K562 (cell line): ENCODE data around the gene ETV7. TPM values are rescaled to one million over a fixed set of nuclear protein-coding genes. Genes with fewer than 3 reads are reported as not detected.

Experiments
- ATF1 ChIP-seq, 2 experiments: fragments of 450-650 bp in 1 of 2; IDR thresholded peaks; 2 replicates each; pipeline ENCODE4 v1.6.1; 2016; ENCODE audit warnings: missing compliant biosample characterization in 1 of 2, missing genetic modification characterization in 1 of 2
- CGGBP1 ChIP-seq: fragments of 250-450 bp; sonication (Bioruptor Pico); IDR thresholded peaks from 2 replicates; pipeline ENCODE4 v1.9.0; 2021; ENCODE audit warnings: mild to moderate bottlenecking
- CHD2 ChIP-seq: IDR thresholded peaks from 2 replicates; pipeline ENCODE4 v1.6.1; 2011; ENCODE audit warnings: low read depth, low read length
- CREB1 ChIP-seq, 2 experiments: sonication (generic) in 1 of 2; formaldehyde crosslinking in 1 of 2; IDR thresholded peaks; 2 replicates each; pipeline versions ENCODE4 v1.6.1 to v1.8.0; 2012 to 2022; ENCODE audit warnings: inconsistent platforms in 1 of 2, mild to moderate bottlenecking in 1 of 2, missing genetic modification reagents in 1 of 2, moderate library complexity in 1 of 2
- FOXK2 ChIP-seq, 2 experiments: fragments of 450-650 bp; IDR thresholded peaks in 1 of 2; conservative IDR thresholded peaks in 1 of 2; 2 replicates each; pipeline ENCODE4 v1.6.1; 2016; ENCODE audit warnings: low read depth in 2 of 2, mild to moderate bottlenecking in 1 of 2
- GABPA ChIP-seq: fragments of 200-800 bp; sonication (Bioruptor generic); conservative IDR thresholded peaks from 2 replicates; pipeline ENCODE4 v1.6.1; 2016; ENCODE audit warnings: low read depth, missing genetic modification characterization, missing compliant biosample characterization
- GTF2E2 ChIP-seq: fragments of 200-800 bp; sonication (Bioruptor generic); IDR thresholded peaks from 2 replicates; pipeline ENCODE4 v1.6.1; 2016; ENCODE audit warnings: missing genetic modification characterization, missing compliant biosample characterization
- HDAC2 ChIP-seq: fragments of 450-650 bp; IDR thresholded peaks from 2 replicates; pipeline ENCODE4 v1.6.1; 2016; ENCODE audit warnings: mild to moderate bottlenecking
- HMGN3 ChIP-seq: IDR thresholded peaks from 2 replicates; pipeline ENCODE4 v1.6.1; 2011; ENCODE audit warnings: borderline replicate concordance, low read depth, mild to moderate bottlenecking, mixed read lengths, low read length; ENCODE audit not compliant: insufficient read length; ENCODE audit errors: extremely low read depth
- ID3 ChIP-seq, 2 experiments: fragments of 250-450 bp in 1 of 2; fragments of 450-650 bp in 1 of 2; sonication (Bioruptor Pico) in 1 of 2; IDR thresholded peaks; 2 replicates each; pipeline versions ENCODE4 v1.6.1 to v1.8.0; 2016 to 2021; ENCODE audit warnings: mild to moderate bottlenecking in 2 of 2, moderate library complexity in 2 of 2, missing compliant biosample characterization in 1 of 2, missing genetic modification characterization in 1 of 2
- KLF13 ChIP-seq: fragments of 450-650 bp; IDR thresholded peaks from 2 replicates; pipeline ENCODE4 v1.6.1; 2016; ENCODE audit warnings: missing genetic modification characterization, low read depth, mild to moderate bottlenecking, missing compliant biosample characterization, moderate library complexity, borderline replicate concordance
- MLLT1 ChIP-seq, 2 experiments: fragments of 450-650 bp; IDR thresholded peaks; 2 replicates each; pipeline ENCODE4 v1.6.1; 2016
- SIRT6 ChIP-seq: IDR thresholded peaks from one replicate; pipeline ENCODE4 v1.6.1; 2012; ENCODE audit warnings: low read depth, mild to moderate bottlenecking, control low read depth, inconsistent platforms, low read length, moderate library complexity
- SMAD3 ChIP-seq: fragments of 450-650 bp; formaldehyde crosslinking; conservative IDR thresholded peaks from 2 replicates; pipeline ENCODE4 v1.4.0; 2020; ENCODE audit warnings: mild to moderate bottlenecking
- SMAD4 ChIP-seq: fragments of 250-450 bp; sonication (Bioruptor Pico); conservative IDR thresholded peaks from 2 replicates; pipeline ENCODE4 v1.8.0; 2021; ENCODE audit warnings: inconsistent platforms, mild to moderate bottlenecking, moderate library complexity
- SMARCA5 ChIP-seq: fragments of 450-650 bp; IDR thresholded peaks from 2 replicates; pipeline ENCODE4 v1.6.1; 2016
- YY1 ChIP-seq, 3 experiments: IDR thresholded peaks; 2 replicates each; pipeline ENCODE4 v1.6.1; 2011; ENCODE audit warnings: low read length in 2 of 3, mild to moderate bottlenecking in 2 of 3, moderate library complexity in 2 of 3, borderline replicate concordance in 1 of 3, control low read depth in 1 of 3, low read depth in 1 of 3; ENCODE audit not compliant: insufficient read depth in 3 of 3, insufficient replicate concordance in 2 of 3, control insufficient read depth in 1 of 3, insufficient read length in 1 of 3; ENCODE audit errors: extremely low read depth in 1 of 3
- ZBTB2 ChIP-seq: fragments of 450-650 bp; IDR thresholded peaks from 2 replicates; pipeline ENCODE4 v1.6.1; 2016; ENCODE audit warnings: antibody characterized with exemption
- ZNF133 ChIP-seq: fragments of 250-450 bp; sonication (Bioruptor Pico); IDR thresholded peaks from 2 replicates; pipeline ENCODE4 v1.4.0; 2020; ENCODE audit warnings: mild to moderate bottlenecking
- ZNF282 ChIP-seq: sonication (generic); formaldehyde crosslinking; IDR thresholded peaks from 2 replicates; pipeline ENCODE4 v1.8.1; 2023; ENCODE audit warnings: missing genetic modification reagents
- ZNF561 ChIP-seq: fragments of 450-650 bp; formaldehyde crosslinking; conservative IDR thresholded peaks from 2 replicates; pipeline ENCODE4 v1.4.0; 2020; ENCODE audit warnings: mild to moderate bottlenecking, moderate library complexity
- polyA plus RNA-seq, 8 experiments: library from polyadenylated mRNA; depleted of rRNA in 4 of 8; stranded (reverse) in 5 of 8; unstranded in 3 of 8; fragments of >200 nt; fragmentation: Nextera tagmentation in 2 of 8; fragmentation: Illumina TruSeq in 1 of 8; extraction: Ambion mirVana in 2 of 8; extraction: Trizol in 1 of 8; gene quantifications; 2 replicates each; pipeline versions ENCODE4 v1.2.1 to v1.2.3, GENCODE V29; 2011 to 2014; ENCODE audit warnings: inconsistent platforms in 1 of 8, missing spikeins in 1 of 8
- total RNA-seq, 7 experiments: library from RNA; depleted of rRNA in 6 of 7; stranded (reverse); fragments of >200 nt in 6 of 7; fragmentation: Illumina TruSeq in 2 of 7; extraction: Trizol in 2 of 7; gene quantifications; 2 replicates each; pipeline versions ENCODE4 v1.2.1 to v1.2.3, GENCODE V29; 2011 to 2021; ENCODE audit warnings: low replicate concordance in 1 of 7

ETV7 gene
- total and polyA plus RNA-seq, 9 of the 15 experiments (the other 6 are each of a cell fraction or from before 2014, with no cell fraction given): 0.07 to 0.22 (median 0.14) TPM; not detected in 3

- TF ChIP-seq KLF13 (tag): no peak
- 0 out of 2 replicates have a peak, but pooled peaks have one; percentile 11 for TF ChIP-seq SMARCA5
- no peak for TF ChIP-seq ID3 (CRISPR knock-in tag; IDR thresholded peaks at IDR 0.05)
- peak; percentile 80 for TF ChIP-seq ID3 (tag; IDR thresholded peaks at IDR 0.05)
- peak; percentile 45 for TF ChIP-seq HMGN3
- TF ChIP-seq ZBTB2: no peak; the same call in 1 of the 2 replicates
- TF ChIP-seq SMAD4 (CRISPR knock-in tag): peak; percentile 60; the same call in 1 of the 2 replicates
- no peak for TF ChIP-seq ATF1 (CRISPR knock-in tag; IDR thresholded peaks at IDR 0.05)
- TF ChIP-seq ATF1 (tag; IDR thresholded peaks at IDR 0.05): peak; percentile 60; the same call in 1 of the 2 replicates
- peak in 1 of 2 experiments; percentile 49; a peak in 1 of 4 replicates for TF ChIP-seq MLLT1 (IDR thresholded peaks at IDR 0.05)
- TF ChIP-seq HDAC2: 0 out of 2 replicates have a peak, but pooled peaks have one; percentile 59
- TF ChIP-seq GABPA (tag): 0 out of 2 replicates have a peak, but pooled peaks have one; percentile 28
- TF ChIP-seq GTF2E2: 0 out of 2 replicates have a peak, but pooled peaks have one; percentile 25
- TF ChIP-seq YY1 (IDR thresholded peaks at IDR 0.05; ENCODE audit: borderline replicate concordance in 1 of 3, control insufficient read depth in 1 of 3, extremely low read depth in 1 of 3, insufficient read depth in 3 of 3, insufficient read length in 1 of 3, insufficient replicate concordance in 2 of 3, low read depth in 1 of 3, low read length in 2 of 3): peak; percentile 58 to 95 (median 91)
- no peak for TF ChIP-seq CGGBP1 (CRISPR knock-in tag)
- TF ChIP-seq SIRT6: no peak
- no peak for TF ChIP-seq CHD2
- no peak for TF ChIP-seq SMAD3 (CRISPR knock-in tag)
- TF ChIP-seq CREB1 (IDR thresholded peaks at IDR 0.05): no peak; the same call in 1 of the 2 replicates
- no peak for TF ChIP-seq CREB1 (CRISPR knock-in tag; IDR thresholded peaks at IDR 0.05)
- TF ChIP-seq ZNF561 (CRISPR knock-in tag): no peak
- peak; percentile 21; the same call in 1 of the 2 replicates for TF ChIP-seq ZNF282
- no peak for TF ChIP-seq ZNF133
- TF ChIP-seq FOXK2 (conservative IDR thresholded peaks at IDR 0.05 in 1 of 2, IDR thresholded peaks at IDR 0.05 in 1 of 2; ENCODE audit: low read depth in 2 of 2): 0 out of 4 replicates have a peak, but pooled peaks of 1 of the 2 experiments have one; percentile 45
Observed at GRCh38 chr6:36340618-36341454, 46.6 kb downstream of the ETV7 start (continued).
